OCI-LY3 (cell line): ENCODE data around the gene ZBTB6.

Experiments used
- CTCF ChIP-seq: fragments of 200-600, 300-600 bp; sonication (generic); IDR thresholded peaks from 2 replicates; pipeline ENCODE4 v1.5.1; 2014; ENCODE audit warnings: antibody characterized with exemption, low read length, low read depth
- EZH2phosphoT487 ChIP-seq: fragments of 200-600 bp; shearing (Covaris generic); IDR thresholded peaks from 2 replicates; pipeline ENCODE4 v1.6.1; 2018; ENCODE audit warnings: antibody characterized with exemption, mixed run types, low read depth

- TF ChIP-seq CTCF (no peak), EZH2phosphoT487 (no peak)
Measured at GRCh38 chr9:122866079-122866478, 47.0 kb downstream of the ZBTB6 start.
